Measurements from ENCODE around the gene FBXL14. TPM values are rescaled to one million over a fixed set of nuclear protein-coding genes. Genes with fewer than 3 reads are reported as not detected.

The FBXL14 gene
- total and polyA plus RNA-seq, 10 donors: 1.9 to 21.4 (median 18.7) TPM

DNA sequence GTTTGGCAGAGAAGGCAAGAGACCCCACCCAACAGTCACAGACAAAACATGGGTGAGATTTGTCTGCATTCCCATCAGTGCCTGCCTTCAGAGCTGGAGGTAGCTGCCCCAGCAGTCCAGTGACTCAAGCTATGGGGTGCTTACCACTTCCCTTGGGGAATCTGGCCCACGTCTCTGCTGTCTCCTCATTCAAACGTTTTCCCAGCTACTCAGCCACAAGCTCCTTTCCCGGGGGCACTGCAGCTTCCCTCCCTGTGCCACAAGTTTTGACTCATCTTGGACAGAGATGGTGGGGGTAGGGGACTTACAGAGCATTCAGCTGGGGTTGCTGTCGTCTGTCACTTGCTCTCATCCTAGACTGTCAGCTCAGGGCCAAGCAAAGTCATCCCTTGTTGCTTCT lies 66.6 kb downstream of the FBXL14 start:
- Histone ChIP-seq H3K27me3 (replicated peaks in 1 of 7) (peaks cover 0 to 97% (median 43%) of the 10 kb centered on the region in 7 donors), H3K36me3 (no peaks in the 10 kb centered on the region), H3K4me3 (no peak overlapping the region), H3K9me3 (no peaks in the 10 kb centered on the region), H3K27ac (no peak overlapping the region), H3K4me1 (peaks cover 10 to 31% (median 20%) of the 10 kb centered on the region in 6 donors)
- 39 to 60% (median 53%) methylated on average over 4 of the region's 4 CpGs for WGBS, 5 donors
- TF ChIP-seq POLR2A (IDR thresholded peaks at IDR 0.05): no peak
- no peak for TF ChIP-seq POLR2AphosphoS5 (IDR thresholded peaks at IDR 0.05)
- TF ChIP-seq, protein P1, sequence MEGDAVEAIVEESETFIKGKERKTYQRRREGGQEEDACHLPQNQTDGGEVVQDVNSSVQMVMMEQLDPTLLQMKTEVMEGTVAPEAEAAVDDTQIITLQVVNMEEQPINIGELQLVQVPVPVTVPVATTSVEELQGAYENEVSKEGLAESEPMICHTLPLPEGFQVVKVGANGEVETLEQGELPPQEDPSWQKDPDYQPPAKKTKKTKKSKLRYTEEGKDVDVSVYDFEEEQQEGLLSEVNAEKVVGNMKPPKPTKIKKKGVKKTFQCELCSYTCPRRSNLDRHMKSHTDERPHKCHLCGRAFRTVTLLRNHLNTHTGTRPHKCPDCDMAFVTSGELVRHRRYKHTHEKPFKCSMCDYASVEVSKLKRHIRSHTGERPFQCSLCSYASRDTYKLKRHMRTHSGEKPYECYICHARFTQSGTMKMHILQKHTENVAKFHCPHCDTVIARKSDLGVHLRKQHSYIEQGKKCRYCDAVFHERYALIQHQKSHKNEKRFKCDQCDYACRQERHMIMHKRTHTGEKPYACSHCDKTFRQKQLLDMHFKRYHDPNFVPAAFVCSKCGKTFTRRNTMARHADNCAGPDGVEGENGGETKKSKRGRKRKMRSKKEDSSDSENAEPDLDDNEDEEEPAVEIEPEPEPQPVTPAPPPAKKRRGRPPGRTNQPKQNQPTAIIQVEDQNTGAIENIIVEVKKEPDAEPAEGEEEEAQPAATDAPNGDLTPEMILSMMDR (IDR thresholded peaks at IDR 0.05 in 8 of 11, conservative IDR thresholded peaks at IDR 0.05 in 3 of 11): no peak
- DNase-seq: no peak
- intact Hi-C loops (cut with DNase I; ENCODE audit: low total_unique reads): no loop called here

DNA sequence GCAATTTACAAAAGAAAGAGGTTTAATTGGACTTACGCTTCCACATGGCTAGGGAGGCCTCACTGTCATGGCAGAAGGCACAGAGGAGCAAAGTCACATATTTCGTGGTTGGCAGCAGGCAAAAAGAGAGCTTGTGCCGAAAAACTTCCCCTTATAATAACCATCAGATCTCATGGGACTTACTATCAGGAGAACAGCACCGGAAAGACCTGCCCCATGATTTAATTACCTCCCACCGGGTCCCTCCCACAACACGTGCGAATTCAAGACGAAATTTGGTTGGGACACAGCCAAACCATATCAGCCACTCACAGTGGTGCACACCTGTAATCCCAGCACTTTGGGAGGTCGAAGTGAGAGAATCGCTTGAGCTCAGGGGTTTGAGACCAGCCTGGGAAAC lies 68.5 kb downstream of the FBXL14 start:
- TF ChIP-seq, protein P1 (IDR thresholded peaks at IDR 0.05 in 8 of 11, conservative IDR thresholded peaks at IDR 0.05 in 3 of 11): no peak
- no peak for TF ChIP-seq POLR2AphosphoS5 (IDR thresholded peaks at IDR 0.05)
- TF ChIP-seq POLR2A (IDR thresholded peaks at IDR 0.05): no peak
- peaks cover 0 to 82% (median 24%) of the 10 kb centered on the region in 7 donors for H3K27me3 ChIP-seq (replicated peaks in 1 of 7)
- intact Hi-C loops (cut with DNase I; ENCODE audit: low total_unique reads): no loop called here
- DNase-seq: no peak
- no peak overlapping the region for H3K27ac ChIP-seq
- no peaks in the 10 kb centered on the region for H3K9me3 ChIP-seq
- 68 to 82% (median 76%) methylated on average over 10 of the region's 10 CpGs for WGBS, 5 donors
- H3K4me3 ChIP-seq: no peak overlapping the region
- peaks cover 0 to 12% (median 6%) of the 10 kb centered on the region in 6 donors for H3K4me1 ChIP-seq
- H3K36me3 ChIP-seq: no peaks in the 10 kb centered on the region

DNA sequence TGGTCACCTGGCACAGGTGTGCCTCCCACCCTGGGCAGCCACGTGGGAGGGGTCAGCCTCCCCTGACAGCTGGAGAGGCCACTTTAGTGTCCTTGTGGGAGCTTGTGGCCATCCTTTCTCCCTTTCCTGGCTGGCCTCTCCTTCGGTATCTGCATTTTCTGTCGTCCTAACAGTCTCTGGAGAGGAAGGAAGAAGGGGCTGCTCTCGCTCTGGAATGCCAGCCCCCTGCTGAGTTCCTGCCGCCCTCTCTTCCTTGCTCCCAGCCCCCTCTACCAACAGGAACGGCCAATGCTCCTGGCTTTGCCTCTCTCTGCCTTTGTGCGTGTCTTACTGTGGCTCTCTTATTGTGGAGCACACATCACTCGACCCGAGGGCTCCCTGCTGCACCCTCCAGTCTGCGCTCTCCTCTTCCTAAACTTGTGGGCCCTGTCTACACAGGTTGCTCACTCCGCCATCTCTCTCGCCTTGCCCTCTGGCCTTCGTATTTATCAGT lies 70.8 kb downstream of the FBXL14 start:
- Histone ChIP-seq H3K27me3 (replicated peaks in 1 of 7) (peaks cover 0 to 82% (median 8%) of the 10 kb centered on the region in 7 donors), H3K4me3 (no peak overlapping the region), H3K27ac (no peak overlapping the region), H3K9me3 (no peaks in the 10 kb centered on the region), H3K36me3 (no peaks in the 10 kb centered on the region), H3K4me1 (no peaks in the 10 kb centered on the region)
- DNase-seq: no peak
- intact Hi-C loops (cut with DNase I; ENCODE audit: low total_unique reads): no loop called here
- TF ChIP-seq, protein P1 (IDR thresholded peaks at IDR 0.05 in 8 of 11, conservative IDR thresholded peaks at IDR 0.05 in 3 of 11): no peak
- TF ChIP-seq POLR2AphosphoS5 (IDR thresholded peaks at IDR 0.05) (no peak), POLR2A (IDR thresholded peaks at IDR 0.05) (no peak)
- 54 to 66% (median 59%) methylated on average over 12 to 13 of the region's 13 CpGs for WGBS, 5 donors

DNA sequence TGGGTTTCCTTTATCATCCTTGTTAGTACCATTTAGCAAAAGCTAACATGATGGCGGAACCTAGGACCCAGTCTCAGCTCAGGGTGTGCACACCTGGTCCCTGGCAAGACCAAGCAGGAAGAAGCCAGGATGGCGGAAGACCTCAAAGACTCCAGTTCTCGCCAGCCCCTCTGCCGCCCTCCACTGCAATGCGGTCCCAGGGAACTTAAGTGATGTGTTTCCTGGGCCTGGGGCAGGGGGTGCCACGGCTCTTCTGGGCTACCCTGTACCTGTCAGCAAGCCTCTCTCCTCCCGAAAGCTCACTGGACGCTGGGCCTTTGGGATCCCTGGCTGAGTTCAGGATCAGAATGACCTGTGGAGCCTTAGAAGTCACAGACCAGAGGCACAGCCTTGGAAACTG lies 71.3 kb downstream of the FBXL14 start:
- 83 to 92% (median 90%) methylated on average over 8 of the region's 8 CpGs for WGBS, 5 donors
- H3K4me1 ChIP-seq: no peaks in the 10 kb centered on the region
- TF ChIP-seq, protein P1 (IDR thresholded peaks at IDR 0.05 in 8 of 11, conservative IDR thresholded peaks at IDR 0.05 in 3 of 11): no peak
- no peak for TF ChIP-seq POLR2A (IDR thresholded peaks at IDR 0.05)
- no peak for TF ChIP-seq POLR2AphosphoS5 (IDR thresholded peaks at IDR 0.05)
- H3K9me3 ChIP-seq: no peaks in the 10 kb centered on the region
- no peaks in the 10 kb centered on the region for H3K36me3 ChIP-seq
- no peak for DNase-seq
- no peak overlapping the region for H3K4me3 ChIP-seq
- intact Hi-C loops (cut with DNase I; ENCODE audit: low total_unique reads): no loop called here
- peaks cover 0 to 82% (median 8%) of the 10 kb centered on the region in 7 donors for H3K27me3 ChIP-seq (replicated peaks in 1 of 7)
- H3K27ac ChIP-seq: no peak overlapping the region
